ENCODE results near the gene LIPC. TPM values are rescaled to one million over a fixed set of nuclear protein-coding genes. Genes with fewer than 3 reads are reported as not detected.
A peak's percentile ranks its signal among the peaks of the same experiment; 100 is the strongest.

The LIPC gene
- total and polyA plus RNA-seq, 2 of the 4 experiments (the other 2 are of a cell fraction), result 0.07 TPM; not detected in 1

- WGBS, 2 experiments (ENCODE audit: extremely low coverage in 2 of 2, insufficient read length in 1 of 2), result no CpG with 5 or more reads among the region's 3 CpGs
- POLR2A ChIA-PET (ENCODE audit: unreplicated experiment), result no interaction called here
- CTCF ChIA-PET, result no interaction called here
Observed at GRCh38 chr15:58392141-58392540, 39.6 kb upstream of the LIPC start.

More at GRCh38 chr15:58392141-58392540, 39.6 kb upstream of the LIPC start:
- no peak overlapping the region for H3K27ac ChIP-seq (ENCODE audit: insufficient read depth, low read length)
- peak overlapping the region; percentile 38; the same call in 1 of the 2 replicates for H2AK5ac ChIP-seq (ENCODE audit: low read depth, low read length)
- H3K56ac ChIP-seq (ENCODE audit: extremely low read depth, insufficient read depth, low read length), result no peak overlapping the region
- H2BK5ac ChIP-seq (ENCODE audit: low read depth, low read length, poor library complexity, severe bottlenecking), result no peak overlapping the region
- H3K36me3 ChIP-seq (ENCODE audit: control insufficient read depth, insufficient read depth, low read length), result no peaks in the 10 kb centered on the region
- no peak overlapping the region for H4K8ac ChIP-seq (ENCODE audit: low read depth in 2 of 2, low read length in 2 of 2)
- H2BK20ac ChIP-seq (ENCODE audit: low read depth, low read length), result no peak overlapping the region
- intact Hi-C loops (cut with micrococcal nuclease), result no loop called here
- H2BK15ac ChIP-seq (ENCODE audit: low read depth, low read length), result peak overlapping the region; percentile 27; the same call in 1 of the 3 replicates
- H3K9me3 ChIP-seq (ENCODE audit: control insufficient read depth, insufficient read depth, low read length), result no peaks in the 10 kb centered on the region
- H3K9ac ChIP-seq (ENCODE audit: low read depth, low read length), result no peak overlapping the region
- no peak for DNase-seq
- BruUV-seq (replicated peaks), result no TSS peak
- peak overlapping the region; percentile 48; the same call in 1 of the 2 replicates for H3K18ac ChIP-seq (ENCODE audit: low read depth, low read length)
- no peak overlapping the region for H3K14ac ChIP-seq (replicated peaks; ENCODE audit: low read depth, low read length)
- H2AFZ ChIP-seq (replicated peaks; ENCODE audit: low read length, poor library complexity), result no peak overlapping the region
- H3K4me3 ChIP-seq (ENCODE audit: insufficient read depth, low read depth, low read length), result no peak overlapping the region
- H4K5ac ChIP-seq (ENCODE audit: low read depth, low read length), result peak overlapping the region; percentile 26; the same call in 1 of the 2 replicates
- peaks cover 12% of the 10 kb centered on the region for H3K9me1 ChIP-seq (ENCODE audit: insufficient read depth, low read length)
- TF ChIP-seq CHD1 (IDR thresholded peaks at IDR 0.05; ENCODE audit: low read depth, low read length) (no peak), RCOR1 (IDR thresholded peaks at IDR 0.05; ENCODE audit: insufficient replicate concordance, low read length) (no peak), MAZ (IDR thresholded peaks at IDR 0.05; ENCODE audit: borderline replicate concordance, low read depth, low read length) (no peak), USF2 (IDR thresholded peaks at IDR 0.05; ENCODE audit: low read depth, low read length) (no peak), ELK1 (IDR thresholded peaks at IDR 0.05; ENCODE audit: borderline replicate concordance, low read depth, low read length) (no peak), NFE2L2 (IDR thresholded peaks at IDR 0.05; ENCODE audit: low read depth, low read length) (no peak), MAFK (IDR thresholded peaks at IDR 0.05; ENCODE audit: low read depth, low read length) (no peak), CEBPB (IDR thresholded peaks at IDR 0.05; ENCODE audit: low read depth, low read length) (no peak), FOS (IDR thresholded peaks at IDR 0.05; ENCODE audit: low read depth, low read length) (no peak), POLR2A (IDR thresholded peaks at IDR 0.05; ENCODE audit: low read depth, low read length) (no peak), RFX5 (IDR thresholded peaks at IDR 0.05; ENCODE audit: low read depth, low read length) (no peak), MXI1 (IDR thresholded peaks at IDR 0.05; ENCODE audit: borderline replicate concordance, low read depth, low read length) (no peak), SMC3 (IDR thresholded peaks at IDR 0.05; ENCODE audit: low read depth, low read length) (no peak), RAD21 (IDR thresholded peaks at IDR 0.05; ENCODE audit: low read length) (no peak), BHLHE40 (IDR thresholded peaks at IDR 0.05; ENCODE audit: low read depth, low read length) (no peak), CTCF (conservative IDR thresholded peaks at IDR 0.05; ENCODE audit: low read depth, low read length) (no peak)
- H2BK120ac ChIP-seq (ENCODE audit: low read depth, low read length), result 0 out of 2 replicates have a peak overlapping the region, but pooled peaks have one; percentile 30
- H3K4ac ChIP-seq (ENCODE audit: low read depth, low read length), result no peak overlapping the region
- in situ Hi-C loops (cut with MboI; ENCODE audit: low sequenced_read_pairs), result no loop called here
- H3K23ac ChIP-seq (ENCODE audit: low read depth, low read length), result no peak overlapping the region
- no peaks in the 10 kb centered on the region for H3K79me1 ChIP-seq (ENCODE audit: low read depth in 1 of 2, low read length in 2 of 2)
- dilution Hi-C loops (cut with HindIII; ENCODE audit: low sequenced_read_pairs, unreplicated experiment), result no loop called here
- ATAC-seq (ENCODE audit: low read depth), result no peak
- no peaks in the 10 kb centered on the region for H4K20me1 ChIP-seq (ENCODE audit: insufficient read depth, low read length)
- peaks cover 17% of the 10 kb centered on the region for H3K4me1 ChIP-seq (ENCODE audit: control insufficient read depth, insufficient read depth, low read length)
- no peak overlapping the region; the same call in 1 of the 2 replicates for H4K91ac ChIP-seq (ENCODE audit: insufficient read depth, low read depth, low read length)
- H2AK9ac ChIP-seq (replicated peaks; ENCODE audit: low read depth, low read length, poor library complexity), result no peak overlapping the region
- no peak overlapping the region for H3K4me2 ChIP-seq (ENCODE audit: low read depth, low read length)
- H3K27me3 ChIP-seq (ENCODE audit: control insufficient read depth, insufficient read depth, low read length), result no peaks in the 10 kb centered on the region

All from IMR-90 (cell line).